ENCODE results near the gene SOX6.

Gene SOX6

DNA sequence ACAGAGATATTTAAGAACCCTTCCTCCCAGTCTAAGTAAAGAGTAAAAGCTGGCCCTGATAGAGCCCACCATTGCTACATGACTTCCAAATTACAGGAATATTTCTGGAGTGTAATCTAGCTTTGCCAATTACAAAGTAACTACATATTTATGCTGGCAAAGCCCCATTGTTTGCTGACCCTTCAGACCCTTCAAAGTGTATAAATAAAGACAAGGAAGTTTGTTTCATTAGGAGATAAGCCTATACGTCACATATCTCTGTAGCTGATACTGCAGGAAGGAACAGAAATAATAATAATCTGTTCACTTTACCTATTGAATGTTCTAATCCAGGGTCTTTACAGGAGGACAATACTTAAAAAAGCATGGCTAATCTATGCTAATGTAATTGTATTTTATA lies 375.1 kb downstream of the SOX6 start:
- Mint-ChIP-seq H3K4me1 (peaks cover 14% of the 10 kb centered on the region), H3K4me3 (no peak overlapping the region), H3K9me3 (no peaks in the 10 kb centered on the region), H3K36me3 (ENCODE audit: low read depth) (peaks cover 7% of the 10 kb centered on the region), H3K27ac (no peak overlapping the region), H3K27me3 (ENCODE audit: low read depth) (no peaks in the 10 kb centered on the region)
- TF ChIP-seq, protein P1, sequence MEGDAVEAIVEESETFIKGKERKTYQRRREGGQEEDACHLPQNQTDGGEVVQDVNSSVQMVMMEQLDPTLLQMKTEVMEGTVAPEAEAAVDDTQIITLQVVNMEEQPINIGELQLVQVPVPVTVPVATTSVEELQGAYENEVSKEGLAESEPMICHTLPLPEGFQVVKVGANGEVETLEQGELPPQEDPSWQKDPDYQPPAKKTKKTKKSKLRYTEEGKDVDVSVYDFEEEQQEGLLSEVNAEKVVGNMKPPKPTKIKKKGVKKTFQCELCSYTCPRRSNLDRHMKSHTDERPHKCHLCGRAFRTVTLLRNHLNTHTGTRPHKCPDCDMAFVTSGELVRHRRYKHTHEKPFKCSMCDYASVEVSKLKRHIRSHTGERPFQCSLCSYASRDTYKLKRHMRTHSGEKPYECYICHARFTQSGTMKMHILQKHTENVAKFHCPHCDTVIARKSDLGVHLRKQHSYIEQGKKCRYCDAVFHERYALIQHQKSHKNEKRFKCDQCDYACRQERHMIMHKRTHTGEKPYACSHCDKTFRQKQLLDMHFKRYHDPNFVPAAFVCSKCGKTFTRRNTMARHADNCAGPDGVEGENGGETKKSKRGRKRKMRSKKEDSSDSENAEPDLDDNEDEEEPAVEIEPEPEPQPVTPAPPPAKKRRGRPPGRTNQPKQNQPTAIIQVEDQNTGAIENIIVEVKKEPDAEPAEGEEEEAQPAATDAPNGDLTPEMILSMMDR (IDR thresholded peaks at IDR 0.05; ENCODE audit: unreplicated experiment in 3 of 3) = no peak

DNA sequence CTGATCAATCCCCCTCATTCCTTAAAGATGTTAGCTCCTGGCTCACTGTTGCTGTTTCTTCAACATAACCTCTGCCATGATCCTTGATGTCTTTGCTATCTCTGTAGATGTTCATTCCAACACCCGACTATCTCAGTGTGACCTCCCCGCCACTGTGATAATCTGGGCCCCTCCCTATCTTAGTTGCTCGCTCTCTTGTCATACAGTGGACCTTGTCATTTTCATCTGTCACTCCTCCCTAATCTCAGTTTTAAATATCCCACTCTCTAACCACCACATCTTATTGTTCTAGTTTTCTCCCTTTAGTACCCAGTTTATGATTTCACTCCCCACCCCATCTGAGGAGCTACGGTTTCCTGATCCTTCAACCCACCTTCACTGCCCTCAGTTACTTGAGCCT lies 379.2 kb downstream of the SOX6 start:
- Mint-ChIP-seq H3K9me3 (no peaks in the 10 kb centered on the region), H3K4me3 (no peak overlapping the region), H3K27me3 (ENCODE audit: low read depth) (no peaks in the 10 kb centered on the region), H3K4me1 (no peaks in the 10 kb centered on the region), H3K27ac (no peak overlapping the region), H3K36me3 (ENCODE audit: low read depth) (no peaks in the 10 kb centered on the region)
- TF ChIP-seq, protein P1 (IDR thresholded peaks at IDR 0.05; ENCODE audit: unreplicated experiment in 3 of 3) = no peak

DNA sequence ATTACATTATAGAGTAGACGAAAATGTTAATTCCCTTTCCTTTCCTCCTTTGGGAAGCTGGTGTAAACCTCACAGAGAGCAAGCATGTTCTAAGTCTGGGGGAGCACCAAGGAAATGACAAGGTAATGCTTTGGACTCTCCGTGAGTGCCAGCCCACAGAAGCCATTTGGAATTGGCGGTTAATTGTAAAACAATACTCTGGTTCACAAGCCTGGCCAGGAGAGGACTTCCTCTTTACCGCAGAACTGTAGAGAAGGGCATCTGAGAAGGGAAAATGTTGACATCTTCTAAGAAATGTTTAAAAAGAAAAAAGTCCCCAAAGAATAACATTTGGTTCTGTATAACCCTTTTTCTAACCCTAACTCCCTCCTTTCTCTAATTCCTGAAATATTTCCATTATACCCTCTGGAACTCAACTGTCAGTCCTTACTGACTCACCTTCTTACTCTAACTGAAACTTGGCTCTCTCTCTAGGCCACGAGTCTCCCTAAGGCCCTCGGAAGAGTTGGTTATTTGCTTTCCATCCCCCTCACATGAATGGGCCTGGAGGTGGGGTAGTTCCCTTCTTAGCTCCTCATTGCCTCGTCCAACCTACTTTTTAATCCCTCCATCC lies 379.8 kb downstream of the SOX6 start:
- Mint-ChIP-seq H3K4me1 (no peaks in the 10 kb centered on the region), H3K27ac (no peak overlapping the region), H3K36me3 (ENCODE audit: low read depth) (no peaks in the 10 kb centered on the region), H3K4me3 (no peak overlapping the region), H3K9me3 (no peaks in the 10 kb centered on the region), H3K27me3 (ENCODE audit: low read depth) (no peaks in the 10 kb centered on the region)
- TF ChIP-seq, protein P1 (IDR thresholded peaks at IDR 0.05; ENCODE audit: unreplicated experiment in 3 of 3) = no peak

DNA sequence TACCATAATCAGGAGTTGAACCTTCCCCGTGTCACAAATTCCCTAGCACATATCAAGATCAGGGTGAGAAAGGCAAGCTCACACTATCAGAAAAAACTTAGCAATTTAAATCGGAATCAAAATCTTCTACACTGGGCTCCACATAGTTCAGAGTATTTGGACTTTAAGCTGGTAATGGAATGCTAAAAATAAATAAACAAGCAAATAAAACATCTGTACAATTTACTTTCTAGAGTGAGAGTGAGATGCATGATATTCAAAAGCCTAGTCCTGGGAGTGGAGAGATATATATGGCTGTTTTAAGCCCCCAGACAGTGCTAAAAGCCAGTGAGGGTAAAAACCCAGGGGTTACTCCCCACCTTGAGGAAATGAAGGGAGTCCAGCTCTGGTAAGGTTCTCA lies 380.6 kb downstream of the SOX6 start:
- Mint-ChIP-seq H3K27me3 (ENCODE audit: low read depth) (no peaks in the 10 kb centered on the region), H3K9me3 (no peaks in the 10 kb centered on the region), H3K4me1 (peaks cover 3% of the 10 kb centered on the region), H3K36me3 (ENCODE audit: low read depth) (no peaks in the 10 kb centered on the region), H3K27ac (no peak overlapping the region), H3K4me3 (no peak overlapping the region)
- TF ChIP-seq, protein P1 (IDR thresholded peaks at IDR 0.05; ENCODE audit: unreplicated experiment in 3 of 3) = no peak

DNA sequence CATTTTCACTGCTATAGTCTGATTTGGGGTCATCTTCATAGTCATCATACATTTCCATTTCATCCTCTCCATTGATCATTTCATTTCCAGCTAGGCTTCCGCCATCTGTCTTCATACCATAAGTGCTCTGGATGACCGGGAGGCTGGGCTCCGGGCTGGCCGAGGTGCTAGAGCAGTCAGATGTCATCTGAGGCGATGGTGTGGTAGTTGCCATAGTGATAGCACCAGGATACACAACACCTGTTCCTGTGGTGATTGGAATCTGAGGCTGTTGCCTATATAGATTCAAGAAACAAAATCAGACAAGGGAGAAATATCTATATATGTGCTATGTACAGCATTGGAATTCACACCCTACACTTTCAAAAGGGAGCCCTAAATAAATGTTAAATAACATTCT lies 383.5 kb downstream of the SOX6 start:
- H3K4me3 Mint-ChIP-seq = no peak overlapping the region
- no peak overlapping the region for H3K27ac Mint-ChIP-seq
- no peaks in the 10 kb centered on the region for H3K27me3 Mint-ChIP-seq (ENCODE audit: low read depth)
- no peaks in the 10 kb centered on the region for H3K9me3 Mint-ChIP-seq
- H3K36me3 Mint-ChIP-seq (ENCODE audit: low read depth) = no peaks in the 10 kb centered on the region
- TF ChIP-seq, protein P1 (IDR thresholded peaks at IDR 0.05; ENCODE audit: unreplicated experiment in 3 of 3) = no peak
- peaks cover 31% of the 10 kb centered on the region for H3K4me1 Mint-ChIP-seq

DNA sequence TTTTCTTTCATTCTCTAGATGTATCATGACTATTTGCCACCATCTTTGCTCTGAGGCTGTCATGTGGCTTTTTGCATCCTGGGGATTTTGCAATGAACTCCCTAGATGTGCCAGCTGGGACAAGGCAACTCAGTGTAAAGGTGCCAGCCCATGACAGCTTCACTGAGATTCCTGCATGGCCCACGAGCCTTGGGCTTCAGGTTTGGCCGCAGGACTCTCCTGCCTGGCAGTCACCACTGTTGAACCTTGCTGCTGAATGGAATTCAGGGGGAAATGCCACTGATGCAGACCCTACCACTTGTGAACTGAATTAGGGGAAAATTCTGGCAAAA lies 385.2 kb downstream of the SOX6 start:
- Mint-ChIP-seq H3K27ac (no peak overlapping the region), H3K36me3 (ENCODE audit: low read depth) (no peaks in the 10 kb centered on the region), H3K4me1 (peaks cover 39% of the 10 kb centered on the region), H3K9me3 (no peaks in the 10 kb centered on the region), H3K27me3 (ENCODE audit: low read depth) (no peaks in the 10 kb centered on the region), H3K4me3 (no peak overlapping the region)
- TF ChIP-seq, protein P1 (IDR thresholded peaks at IDR 0.05; ENCODE audit: unreplicated experiment in 3 of 3) = no peak
